Effector CD8-positive, alpha-beta T cell (primary cell): ENCODE data around the gene CIITA.
"Not testable (repeated sequence)": the region's sequence is repeated elsewhere in the genome, so short reads cannot be mapped to it uniquely, and the experiment has no call there.

Experiments
- DNase-seq: peaks from one replicate; lab custom pipeline; 2025; lab: John Stamatoyannopoulos, UW

Gene CIITA

DNA sequence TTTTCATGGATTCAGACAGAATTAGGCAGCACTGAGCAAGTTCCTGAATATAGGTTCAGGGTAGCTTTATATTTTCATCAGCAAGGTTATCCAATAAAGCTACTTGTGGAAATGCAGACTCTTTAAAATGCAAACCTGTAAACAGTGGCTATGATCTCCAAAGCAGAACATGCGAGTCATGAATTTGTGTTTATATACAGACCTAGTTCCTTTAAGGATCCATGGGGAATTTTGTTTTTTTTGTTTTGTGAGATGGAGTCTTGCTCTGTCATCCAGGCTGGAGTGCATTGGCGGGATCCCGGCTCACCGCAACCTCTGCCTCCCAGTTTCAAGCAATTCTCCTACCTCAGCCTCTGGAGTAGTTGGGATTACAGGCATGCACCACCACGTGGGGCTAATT, 82.2 kb downstream of the CIITA start:
- DNase-seq = no peak

DNA sequence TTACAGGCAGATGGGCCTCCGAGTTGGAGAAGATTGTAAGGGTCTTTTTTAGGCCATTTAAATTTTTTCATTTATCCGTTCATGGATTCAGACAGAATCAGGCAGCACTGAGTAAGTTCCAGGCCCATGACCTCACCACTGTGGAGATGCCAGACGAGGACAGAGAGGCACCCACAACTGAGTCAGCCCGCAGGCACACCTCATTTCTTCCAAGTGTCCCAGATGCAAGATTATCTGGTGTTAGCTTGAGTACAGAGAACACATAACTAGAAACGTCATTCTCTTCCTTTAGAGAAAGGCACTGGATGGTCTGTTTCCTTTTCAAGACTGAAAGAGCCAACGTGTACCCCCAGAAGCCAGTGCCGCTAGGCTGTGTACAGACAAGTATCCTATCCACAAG, 84.2 kb downstream of the CIITA start:
- no peak for DNase-seq

DNA sequence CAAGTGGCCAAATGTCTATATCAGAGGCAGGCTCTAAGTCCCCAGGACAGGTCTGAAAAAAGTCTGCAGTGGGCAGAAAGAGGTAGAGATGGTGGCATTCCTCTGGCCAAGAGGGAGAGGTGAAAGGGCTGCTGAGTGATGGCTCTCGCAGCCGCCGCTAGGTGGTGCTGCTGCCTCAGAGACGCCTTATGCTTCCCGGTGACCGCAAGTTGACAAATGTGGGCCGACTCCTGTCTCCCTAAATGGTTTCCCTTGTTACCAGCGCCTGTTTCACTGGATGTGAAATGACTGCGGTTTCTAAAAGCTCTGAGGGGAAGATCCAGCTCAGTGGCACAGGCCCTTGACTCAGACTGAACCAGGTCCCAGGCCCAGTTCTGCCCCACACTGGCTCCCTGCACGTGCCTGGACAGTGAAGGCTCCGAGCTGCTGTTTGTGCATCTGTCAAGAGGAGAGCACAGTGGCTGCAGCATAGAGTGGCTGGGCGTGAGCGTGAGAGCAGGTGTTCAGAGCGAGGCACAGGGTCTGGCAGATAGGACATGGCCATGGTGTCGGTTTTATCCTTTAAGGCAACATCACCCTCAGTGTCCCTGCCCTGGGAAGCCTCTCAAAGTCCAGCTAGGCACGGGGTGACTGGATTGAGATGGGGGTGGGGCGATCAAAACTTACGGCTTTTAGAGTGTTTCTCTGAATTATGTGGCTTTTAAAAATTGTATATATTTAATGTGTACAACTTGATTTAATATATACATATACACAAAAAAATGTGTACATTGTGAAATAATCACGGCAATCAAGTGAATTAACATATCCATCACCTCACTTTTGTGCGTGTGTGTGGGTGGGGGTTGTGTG, 87.3 kb downstream of the CIITA start:
- peak; percentile 68 for DNase-seq

DNA sequence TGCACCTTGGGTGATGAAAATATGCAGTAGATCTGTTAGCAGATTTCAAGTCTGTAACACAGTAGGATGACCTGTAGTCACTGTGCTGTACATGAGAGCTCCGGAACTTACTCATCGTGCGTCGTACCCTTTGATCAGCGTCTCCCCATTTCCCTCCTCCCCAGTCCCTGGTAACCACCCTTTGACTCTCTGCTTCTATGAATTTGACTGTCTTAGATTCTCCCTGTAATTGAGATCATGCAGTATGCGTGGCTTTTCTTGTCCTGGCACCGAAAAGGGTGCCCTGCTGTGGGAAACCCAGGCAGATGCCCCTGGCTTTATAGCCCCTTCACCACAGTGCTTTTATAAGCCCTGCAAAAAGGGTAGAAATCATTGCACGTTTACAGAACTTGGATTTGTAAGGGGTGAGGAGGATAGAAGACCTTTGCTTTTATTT, 87.9 kb downstream of the CIITA start:
- DNase-seq = no peak

DNA sequence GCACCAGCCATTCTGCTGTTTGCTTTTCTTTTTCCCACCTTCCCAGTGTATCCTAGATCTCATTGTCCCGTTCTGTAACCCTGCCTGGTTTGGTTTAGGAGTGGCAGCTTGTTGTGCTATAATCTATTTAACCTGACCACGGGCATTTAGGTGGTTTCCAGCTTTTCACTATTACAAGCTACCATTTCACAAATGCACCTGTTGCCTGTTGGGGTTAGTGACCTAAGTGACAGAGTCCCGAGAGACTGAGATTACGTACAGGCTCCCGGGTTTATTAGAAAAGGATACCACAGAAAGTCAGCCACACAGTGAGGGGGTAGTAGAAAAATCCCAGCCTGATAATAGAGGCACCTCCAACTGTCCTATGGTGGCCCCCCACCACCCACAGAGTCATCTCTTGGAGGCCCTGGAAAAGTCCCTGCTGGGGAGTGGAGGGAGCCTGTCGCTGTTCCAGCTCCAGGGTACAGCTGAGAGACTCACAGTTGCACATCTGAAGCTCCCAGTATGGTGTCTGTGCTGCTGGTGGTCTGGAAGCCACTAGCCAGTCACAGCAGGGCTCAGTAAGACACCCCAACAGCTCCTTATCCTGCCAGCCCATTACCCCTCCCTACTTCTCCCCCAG, 88.5 kb downstream of the CIITA start:
- no peak for DNase-seq

DNA sequence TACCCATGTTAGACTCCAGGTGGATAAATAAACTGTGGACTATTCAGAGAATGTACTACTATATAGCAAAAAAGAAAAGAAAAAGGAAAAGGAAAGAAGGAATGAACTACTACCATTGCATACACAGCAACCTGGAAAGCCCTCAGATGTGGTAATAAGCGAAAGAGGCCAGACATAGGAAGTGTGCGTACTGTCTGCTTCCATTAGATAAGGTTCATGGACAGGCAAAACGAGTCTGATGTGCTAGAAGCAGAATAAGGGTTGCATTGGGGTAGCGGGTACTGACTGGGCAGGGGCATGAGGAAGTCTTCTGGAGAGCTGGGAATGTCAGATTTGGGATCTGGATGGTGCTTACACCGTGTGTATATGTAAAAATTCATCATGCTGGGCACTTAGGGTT, 89.1 kb downstream of the CIITA start:
- DNase-seq = no peak

DNA sequence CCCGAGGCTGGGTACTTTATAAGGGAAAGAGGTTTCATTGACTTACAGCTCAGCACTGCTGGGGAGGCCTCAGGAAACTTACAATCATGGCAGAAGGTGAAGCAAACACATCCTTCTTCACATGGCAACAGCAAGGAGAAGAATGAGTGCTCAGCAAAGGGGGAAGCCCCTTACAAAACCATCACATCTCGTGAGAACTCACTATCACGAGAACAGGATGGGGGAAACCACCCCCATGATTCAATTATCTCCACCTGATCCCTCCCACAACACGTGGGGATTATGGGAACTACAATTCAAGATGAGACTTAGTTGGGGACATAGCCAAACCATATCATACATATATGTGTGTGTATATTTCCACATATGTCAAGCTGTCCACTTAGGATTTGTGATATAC, 89.6 kb downstream of the CIITA start:
- DNase-seq = not testable (repeated sequence)

DNA sequence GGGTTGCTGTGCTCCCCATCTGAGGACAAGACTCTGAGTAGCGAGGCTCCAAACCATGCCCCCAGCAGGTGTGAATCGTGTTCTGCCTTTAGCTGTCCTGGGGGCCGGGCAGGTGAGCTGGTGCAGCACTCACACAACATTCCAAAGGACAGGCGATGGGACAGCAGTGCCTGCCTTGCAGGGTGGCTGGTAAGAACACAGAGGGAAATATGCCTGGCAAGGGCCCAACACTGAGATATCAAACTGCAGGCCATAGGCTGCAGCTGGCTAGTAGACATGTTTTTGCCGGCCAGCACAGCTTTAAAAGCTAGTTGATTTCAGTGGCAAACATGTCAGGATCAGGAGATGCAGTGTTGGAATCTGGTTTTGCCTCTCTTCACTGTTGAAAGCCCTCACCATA, 91.0 kb downstream of the CIITA start:
- no peak for DNase-seq

DNA sequence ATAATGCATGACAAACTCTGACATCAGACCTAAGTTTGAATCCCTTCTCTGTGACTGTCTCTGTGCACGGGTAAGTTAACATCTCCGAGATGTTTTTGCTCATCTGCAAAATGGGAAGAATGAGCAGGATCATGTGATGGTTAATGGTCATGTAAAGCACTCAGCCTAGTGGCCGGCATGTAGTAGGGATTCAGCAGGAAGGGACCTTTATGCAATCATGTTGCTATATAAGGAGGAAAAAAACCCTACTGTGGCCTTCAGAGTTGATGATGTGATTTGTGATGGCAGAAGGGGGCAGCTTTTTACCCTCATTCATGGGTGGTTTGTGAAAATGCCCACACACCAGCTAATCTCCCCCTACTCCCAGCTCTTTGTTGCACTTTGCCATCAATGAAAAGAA, 91.5 kb downstream of the CIITA start:
- no peak for DNase-seq

DNA sequence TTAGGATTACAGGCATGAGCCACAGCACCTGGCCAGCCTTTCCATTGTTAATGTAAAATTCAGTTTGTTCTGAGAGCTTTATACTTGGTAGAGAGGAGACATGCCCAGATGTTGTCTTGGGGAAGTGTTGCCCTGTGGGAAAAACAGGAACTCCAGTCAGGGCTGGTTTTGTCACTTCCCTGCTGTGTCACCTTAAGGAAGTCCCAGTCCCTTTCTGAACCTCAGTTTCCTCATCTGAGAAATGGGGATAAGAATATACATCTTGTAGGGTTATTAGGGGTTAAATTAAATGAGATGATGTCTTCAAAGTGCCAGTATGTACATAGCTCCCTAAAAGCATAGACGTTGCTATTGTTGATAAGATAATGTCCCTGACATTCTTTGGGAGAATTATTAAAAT, 92.6 kb downstream of the CIITA start:
- no peak for DNase-seq

DNA sequence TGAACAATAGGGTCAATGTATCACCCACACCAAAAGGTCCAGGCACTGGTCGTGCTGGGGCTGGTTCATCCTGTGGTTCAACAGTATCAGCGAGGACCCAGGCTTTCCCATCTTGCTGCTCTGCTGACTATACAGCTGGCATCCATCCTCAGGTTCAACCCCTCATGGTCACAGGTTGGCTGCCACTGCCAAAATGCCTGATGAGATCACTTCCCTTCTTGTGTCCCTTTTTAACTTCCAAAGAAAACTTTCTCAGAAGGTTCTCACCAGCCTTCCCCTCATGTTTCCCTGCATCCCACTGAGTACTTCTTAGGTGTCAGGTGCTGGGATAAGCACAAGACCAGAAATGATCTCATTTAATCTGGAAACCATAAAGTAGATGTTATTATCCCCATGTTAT, 93.1 kb downstream of the CIITA start:
- no peak for DNase-seq

DNA sequence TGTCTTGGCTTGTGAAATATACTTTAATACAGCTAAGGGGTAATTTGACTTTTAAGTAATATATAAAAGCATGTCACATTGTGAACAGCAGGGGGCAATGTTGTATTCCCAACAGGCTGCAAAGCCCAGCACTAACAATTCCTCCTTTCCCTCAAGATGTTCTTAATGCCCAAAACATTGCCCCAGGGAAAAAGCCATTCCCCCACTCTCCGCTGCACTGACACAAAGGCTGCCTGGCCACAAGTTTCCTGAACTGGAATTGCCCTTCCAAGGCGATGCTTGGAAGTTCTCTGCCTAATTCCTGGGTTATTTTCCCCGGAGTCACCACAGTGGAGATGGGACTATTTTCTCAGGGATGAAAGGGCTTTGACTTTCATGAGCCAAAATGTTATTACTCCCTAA, 94.6 kb downstream of the CIITA start:
- no peak for DNase-seq

DNA sequence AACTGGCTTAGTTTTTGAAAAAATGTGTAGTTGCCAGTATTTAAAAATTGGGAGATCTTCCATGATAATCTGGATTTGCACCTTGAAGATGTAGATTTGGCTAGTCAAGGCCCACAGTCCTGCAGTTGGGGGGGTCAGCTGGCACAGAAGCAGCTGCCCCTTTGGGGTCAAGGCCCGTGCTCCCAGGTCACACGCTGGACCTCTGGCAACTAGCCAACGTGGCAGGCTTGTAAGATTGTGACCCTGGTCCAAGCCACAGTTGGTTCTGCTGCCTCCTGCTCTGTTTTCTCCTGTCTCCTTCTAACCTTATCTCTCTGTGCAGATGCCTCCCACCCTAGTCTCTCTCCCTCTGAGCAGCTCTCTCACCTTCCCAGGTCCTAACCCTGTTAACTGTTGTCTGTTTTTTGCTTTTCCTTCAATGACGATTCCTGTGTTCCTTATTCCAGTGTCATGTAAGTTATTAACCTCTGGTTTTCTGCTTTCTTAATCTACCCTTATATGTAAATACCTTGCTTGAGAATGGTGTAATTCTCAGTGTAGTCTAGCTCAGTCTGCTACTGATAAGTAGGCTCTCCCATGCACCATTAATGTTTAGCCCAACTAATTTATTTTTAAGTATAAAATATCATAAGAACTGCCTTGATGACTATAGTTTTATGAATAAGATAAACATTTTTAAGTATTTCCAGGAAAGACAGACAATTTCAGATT, 95.3 kb downstream of the CIITA start:
- no peak for DNase-seq

DNA sequence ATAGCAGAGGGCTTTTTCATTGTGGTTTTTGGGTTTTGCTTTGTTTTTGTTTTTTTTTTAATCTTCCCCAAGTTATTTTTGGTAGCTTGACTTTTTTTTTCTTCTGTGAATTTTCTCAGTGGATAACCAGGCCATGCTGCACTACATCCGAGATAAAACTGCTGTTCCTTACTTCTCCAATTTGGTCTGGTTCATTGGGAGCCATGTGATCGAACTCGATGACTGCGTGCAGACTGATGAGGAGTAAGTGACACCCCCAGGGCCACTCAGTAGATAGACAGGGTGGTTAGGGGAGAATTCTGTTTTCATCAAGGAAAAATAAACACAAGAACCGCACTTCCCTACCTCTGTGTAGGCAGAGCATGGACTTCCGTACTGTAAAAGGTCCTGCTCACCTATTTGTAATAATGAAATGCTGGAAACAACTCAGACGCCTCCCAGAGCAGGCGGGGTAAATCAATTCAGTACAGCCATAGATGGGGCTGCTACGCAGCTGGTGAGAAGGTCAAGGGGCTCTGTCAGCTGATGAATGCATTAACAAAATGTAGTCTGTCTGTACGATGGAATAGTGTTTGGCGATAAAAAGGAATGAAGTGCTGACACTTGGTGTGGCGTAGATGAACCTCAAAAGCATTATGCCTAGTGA, 95.9 kb downstream of the CIITA start:
- DNase-seq = no peak

DNA sequence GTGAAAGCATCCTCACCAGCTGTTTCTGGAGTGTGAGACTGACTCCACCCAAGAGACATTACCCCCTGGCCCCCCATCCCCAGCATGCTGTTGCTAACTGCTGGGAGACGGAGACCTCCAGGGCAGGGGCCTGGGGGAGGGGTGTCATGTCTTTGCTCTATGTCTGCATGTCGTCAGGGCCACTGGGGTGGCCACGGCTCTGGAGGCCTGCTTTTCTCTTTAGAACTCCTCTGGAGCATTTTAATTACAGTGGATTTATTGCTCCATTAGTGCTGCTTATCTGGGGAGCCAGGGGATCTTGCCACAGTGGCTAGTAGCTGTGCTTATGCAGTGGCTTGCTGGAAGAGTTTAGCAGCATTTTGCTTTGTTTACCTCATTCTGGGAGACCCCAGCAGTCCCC, 99.6 kb downstream of the CIITA start:
- DNase-seq = no peak

DNA sequence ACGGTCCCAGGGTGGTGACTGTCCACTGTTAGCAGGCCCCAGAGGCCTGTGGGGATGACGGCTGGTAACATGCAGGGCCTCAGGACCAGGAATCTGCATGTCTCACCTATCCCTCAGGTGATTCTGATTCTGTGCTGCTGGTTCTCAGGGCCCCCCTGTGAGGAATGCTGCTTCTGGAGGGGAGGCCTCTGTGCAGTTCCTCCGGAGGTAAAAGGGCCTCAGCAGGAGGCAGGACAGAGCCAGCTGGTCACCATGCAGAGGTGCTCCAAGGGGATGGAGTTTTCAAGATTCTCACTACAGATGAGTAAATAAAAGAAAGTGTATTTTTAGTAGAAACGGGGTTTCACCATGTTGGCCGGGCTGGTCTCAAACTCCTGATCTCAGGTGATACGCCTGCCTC, 101.1 kb downstream of the CIITA start:
- no peak for DNase-seq

DNA sequence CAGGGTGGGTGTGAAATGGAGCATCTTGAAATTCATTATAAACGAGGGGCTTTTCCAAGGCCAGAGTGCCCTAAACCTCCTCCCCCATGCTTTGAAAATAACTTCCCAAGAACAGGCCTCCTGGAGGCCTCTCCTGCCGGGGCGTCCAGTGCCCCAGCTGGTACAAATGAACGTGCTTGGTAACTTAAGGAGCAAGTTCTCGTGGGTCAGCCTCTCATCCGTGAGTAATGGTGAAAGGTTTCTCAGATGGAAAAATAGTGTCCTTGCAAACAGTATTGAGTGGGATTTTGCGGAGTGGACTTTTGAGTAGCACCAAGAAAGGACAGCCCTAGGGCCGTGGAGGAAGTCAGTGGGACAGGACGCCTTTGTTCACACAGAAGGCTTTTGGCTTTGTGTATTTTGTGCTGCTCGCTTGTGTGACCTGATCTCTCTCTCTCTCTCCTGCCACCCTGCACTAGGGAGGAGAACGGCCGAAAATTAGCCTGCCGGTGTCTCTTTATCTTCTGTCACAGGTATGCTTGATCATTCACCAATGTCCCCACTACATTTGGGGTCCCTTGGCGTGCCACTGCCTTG, 102.0 kb downstream of the CIITA start:
- DNase-seq = no peak

DNA sequence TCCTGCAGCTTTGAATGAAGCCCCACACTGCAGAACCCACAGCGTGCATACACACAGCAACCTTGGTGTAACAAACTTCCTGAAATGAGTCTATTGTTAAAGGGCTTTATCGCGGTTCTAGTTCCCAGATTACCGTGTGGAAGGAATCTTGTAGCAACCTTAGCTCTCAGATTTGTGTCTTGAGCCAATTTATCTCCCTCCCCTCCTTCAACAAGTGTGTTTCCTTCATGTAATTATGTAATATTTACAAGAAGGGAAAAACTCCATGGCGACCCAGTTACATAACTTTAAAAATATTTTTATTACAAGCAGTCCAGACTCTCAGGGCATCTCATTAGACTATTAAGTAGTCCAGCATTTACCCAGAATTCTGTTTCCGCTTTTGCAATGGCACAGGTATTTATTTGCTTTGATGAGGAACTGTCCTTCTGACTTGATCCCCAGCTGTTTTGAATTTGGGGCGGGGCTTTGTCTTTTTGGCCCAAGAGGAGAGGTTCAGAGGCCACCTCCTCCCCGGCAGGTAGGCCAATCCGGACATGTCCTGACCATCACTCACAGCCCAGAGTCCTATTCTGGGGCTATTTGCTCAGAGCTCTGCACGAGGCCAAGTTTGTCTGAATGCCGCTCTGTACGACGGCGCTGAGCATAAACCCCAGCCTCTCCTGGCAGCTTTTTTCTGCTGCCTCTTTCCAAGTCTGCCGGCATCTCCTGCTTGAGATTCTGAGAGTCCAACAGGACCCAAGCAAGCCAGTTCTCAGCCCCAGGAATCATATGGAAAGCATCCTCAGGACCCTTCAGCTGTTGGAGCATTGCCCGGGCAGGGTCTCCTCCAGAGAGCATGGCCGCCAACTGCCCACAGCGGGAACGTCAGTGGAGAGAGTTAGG, 103.0 kb downstream of the CIITA start:
- no peak for DNase-seq

DNA sequence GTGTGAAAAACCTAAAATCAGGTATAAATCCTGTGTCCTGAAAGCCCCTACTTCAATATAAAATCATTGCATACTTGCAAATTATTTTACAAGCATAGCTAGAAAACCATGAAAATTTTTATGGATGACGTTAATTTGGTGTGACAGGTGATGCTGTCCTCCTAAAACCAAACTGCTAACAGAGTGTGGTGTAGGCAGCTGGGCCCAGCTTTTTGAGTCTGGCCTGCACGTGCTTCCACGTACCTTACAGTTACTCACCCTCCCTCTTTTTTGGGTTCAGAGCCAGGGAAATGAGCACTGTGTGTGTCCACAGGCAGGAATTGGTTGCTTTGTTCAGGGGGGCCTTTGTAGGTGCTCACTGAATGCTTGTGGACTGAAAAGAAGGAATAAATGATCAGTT, 103.8 kb downstream of the CIITA start:
- no peak for DNase-seq

DNA sequence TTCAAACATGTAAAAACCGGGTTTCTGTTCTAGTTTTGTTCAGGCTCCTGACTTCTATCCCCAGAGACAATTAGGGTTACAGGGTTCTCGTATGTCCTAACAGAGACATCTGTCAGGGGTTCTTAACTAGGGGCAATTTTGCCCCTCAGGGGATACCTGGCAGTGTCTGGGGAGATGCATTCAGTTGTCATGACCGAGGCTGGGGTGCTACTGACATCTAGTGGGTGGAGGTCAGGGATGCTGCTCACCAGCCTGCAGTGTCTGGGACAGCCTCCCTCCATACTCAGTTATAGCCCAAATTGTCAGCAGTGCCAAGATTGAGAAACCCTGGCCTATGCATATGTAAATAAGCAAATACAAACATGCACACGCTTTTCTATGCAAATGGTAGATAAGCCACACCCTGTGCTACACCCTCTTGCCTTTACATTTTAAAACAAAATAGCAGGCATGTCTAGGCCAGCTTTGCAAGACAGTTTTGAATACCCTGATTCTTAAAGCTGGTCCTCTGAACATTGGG, 104.8 kb downstream of the CIITA start:
- no peak for DNase-seq
